PC-3 (cell line): Measurements from ENCODE around the gene PADI1. TPM values are rescaled to one million over a fixed set of nuclear protein-coding genes. Genes with fewer than 3 reads are reported as not detected.
A peak's percentile ranks its signal among the peaks of the same experiment; 100 is the strongest.

Experiments
- ATAC-seq: fragments of 200-7000 bp; cut with Tn5 transposase; 2 replicates; pipeline ENCODE4 v1.9.1; 2020; ENCODE audit warnings: mild to moderate bottlenecking, moderate library complexity
- BruUV-seq: library from RNA; stranded (reverse); fragments of 400-500 nt; replicated peaks from 2 replicates; lab custom pipeline; 2021; lab: Mats Ljungman, UMichigan
- CTCF ChIA-PET: fragments of 300-600 bp; sonication (Branson Sonifier 250); formaldehyde crosslinking; loops from one replicate; lab custom pipeline; 2022; ENCODE audit warnings: antibody characterized with exemption; lab: Charles Lee
- POLR2A ChIA-PET: fragments of 300-600 bp; sonication (Branson Sonifier 250); formaldehyde crosslinking; loops from one replicate; lab custom pipeline; 2022; ENCODE audit warnings: antibody characterized with exemption; ENCODE audit not compliant: unreplicated experiment; lab: Charles Lee
- DNase-seq: peaks from one replicate; pipeline ENCODE4 v3.0.0-alpha.2; 2015
- H2AFZ ChIP-seq: fragments of 300-600 bp; sonication (generic); 2 replicates; pipeline ENCODE4 v1.6.0; 2016; ENCODE audit warnings: antibody characterized with exemption, low read length
- H3F3A ChIP-seq: fragments of 300-600 bp; sonication (generic); one replicate; pipeline ENCODE4 v1.6.0; 2017; ENCODE audit warnings: antibody characterized with exemption, low read length, control low read depth, mild to moderate bottlenecking; ENCODE audit not compliant: unreplicated experiment
- H3K27ac ChIP-seq: fragments of 300-600 bp; sonication (generic); 2 replicates; pipeline ENCODE4 v1.5.1; 2016; ENCODE audit warnings: mild to moderate bottlenecking, low read length
- H3K27me3 ChIP-seq: fragments of 300-600 bp; sonication (generic); 2 replicates; pipeline ENCODE4 v1.6.1; 2016; ENCODE audit warnings: low read length, mixed read lengths
- H3K36me3 ChIP-seq: fragments of 300-600 bp; sonication (generic); 2 replicates; pipeline ENCODE4 v1.6.1; 2016; ENCODE audit warnings: low read depth, mixed run types, low read length, mixed read lengths
- H3K4me1 ChIP-seq: fragments of 300-600 bp; sonication (generic); 2 replicates; pipeline ENCODE4 v1.5.1; 2016; ENCODE audit warnings: low read length; ENCODE audit not compliant: insufficient read depth
- H3K4me2 ChIP-seq: fragments of 300-600 bp; sonication (generic); 2 replicates; pipeline ENCODE4 v1.6.0; 2016; ENCODE audit warnings: low read length
- H3K4me3 ChIP-seq: fragments of 300-600 bp; sonication (generic); 2 replicates; pipeline ENCODE4 v1.5.1; 2016; ENCODE audit warnings: mild to moderate bottlenecking, low read length, mixed read lengths
- H3K79me2 ChIP-seq: fragments of 300-600 bp; sonication (generic); 2 replicates; pipeline ENCODE4 v1.6.1; 2017; ENCODE audit warnings: low read length, mixed read lengths
- H3K9ac ChIP-seq: fragments of 300-600 bp; sonication (generic); 2 replicates; pipeline ENCODE4 v1.6.0; 2016; ENCODE audit warnings: mild to moderate bottlenecking, low read length
- H3K9me2 ChIP-seq: fragments of 300-600 bp; sonication (generic); replicated peaks from 2 replicates; pipeline ENCODE4 v1.6.1; 2016; ENCODE audit warnings: mixed run types, low read length, mixed read lengths
- H3K9me3 ChIP-seq: fragments of 300-600 bp; sonication (generic); 2 replicates; pipeline ENCODE4 v1.6.1; 2016; ENCODE audit warnings: low read length, mixed read lengths
- H4K20me1 ChIP-seq: fragments of 300-600 bp; sonication (generic); 2 replicates; pipeline ENCODE4 v1.6.1; 2016; ENCODE audit warnings: low read length, mixed read lengths
- CTCF ChIP-seq: fragments of 300-600 bp; sonication (generic); conservative IDR thresholded peaks from 2 replicates; pipeline ENCODE4 v1.5.1; 2017; ENCODE audit warnings: antibody characterized with exemption, low read depth, mild to moderate bottlenecking, low read length
- EZH2 ChIP-seq: fragments of 300-600 bp; sonication (generic); IDR thresholded peaks from one replicate; pipeline ENCODE4 v1.6.1; 2017; ENCODE audit warnings: antibody characterized with exemption, mild to moderate bottlenecking, low read length; ENCODE audit not compliant: unreplicated experiment
- EZH2phosphoT487 ChIP-seq: fragments of 300-600 bp; sonication (generic); IDR thresholded peaks from 2 replicates; pipeline ENCODE4 v1.6.1; 2018; ENCODE audit warnings: mild to moderate bottlenecking, antibody characterized with exemption, low read length, borderline replicate concordance
- intact Hi-C: fragments of 100-400 bp; cut with micrococcal nuclease; formaldehyde crosslinking; loops from 2 replicates; pipeline ENCODE4 v1.9.0; 2023
- total RNA-seq: library from RNA; depleted of rRNA; stranded (reverse); fragments of >200 nt; gene quantifications from 2 replicates; pipeline ENCODE4 v1.2.3, GENCODE V29; 2014

The PADI1 gene
- total RNA-seq, 1 experiment from 2014 or later, result 0.73 TPM

GRCh38 chr1:17227358-17227915 lies 22.5 kb downstream of the PADI1 start:
- Histone ChIP-seq H4K20me1 (no peaks in the 10 kb centered on the region), H2AFZ (no peak overlapping the region), H3K4me1 (peaks cover 44% of the 10 kb centered on the region), H3K79me2 (no peaks in the 10 kb centered on the region), H3K27me3 (no peaks in the 10 kb centered on the region), H3K36me3 (no peaks in the 10 kb centered on the region), H3K4me2 (no peak overlapping the region), H3K9ac (no peak overlapping the region), H3K9me2 (no peaks in the 10 kb centered on the region), H3K4me3 (no peak overlapping the region), H3K27ac (no peak overlapping the region), H3F3A (peaks cover 1% of the 10 kb centered on the region), H3K9me3 (no peaks in the 10 kb centered on the region)
- no peak for DNase-seq
- no peak for ATAC-seq
- POLR2A ChIA-PET, result no interaction called here
- BruUV-seq, result no TSS peak
- TF ChIP-seq EZH2phosphoT487 (no peak), CTCF (no peak), EZH2 (no peak)
- CTCF ChIA-PET, result no interaction called here
- intact Hi-C loops, result no loop called here

GRCh38 chr1:17228619-17229018 lies 23.7 kb downstream of the PADI1 start:
- no peaks in the 10 kb centered on the region for H3K9me2 ChIP-seq
- TF ChIP-seq EZH2 (no peak), CTCF (no peak), EZH2phosphoT487 (no peak)
- peaks cover 5% of the 10 kb centered on the region for H3F3A ChIP-seq
- no peaks in the 10 kb centered on the region for H3K9me3 ChIP-seq
- intact Hi-C loops, result no loop called here
- H3K27me3 ChIP-seq, result no peaks in the 10 kb centered on the region
- ChIA-PET CTCF (no interaction called here), POLR2A (no interaction called here)
- H3K79me2 ChIP-seq, result no peaks in the 10 kb centered on the region
- H2AFZ ChIP-seq, result no peak overlapping the region
- H3K36me3 ChIP-seq, result no peaks in the 10 kb centered on the region
- no peaks in the 10 kb centered on the region for H4K20me1 ChIP-seq
- H3K4me1 ChIP-seq, result peaks cover 55% of the 10 kb centered on the region
- BruUV-seq, result no TSS peak
- DNase-seq (no peak), ATAC-seq (no peak)
- peak overlapping the region; percentile 65 for H3K27ac ChIP-seq
- H3K4me3 ChIP-seq, result no peak overlapping the region
- peak overlapping the region; percentile 42; the same call in 1 of the 2 replicates for H3K9ac ChIP-seq
- H3K4me2 ChIP-seq, result no peak overlapping the region

GRCh38 chr1:17229379-17229778 lies 24.5 kb downstream of the PADI1 start:
- H4K20me1 ChIP-seq, result no peaks in the 10 kb centered on the region
- no peaks in the 10 kb centered on the region for H3K9me3 ChIP-seq
- H3F3A ChIP-seq, result peaks cover 5% of the 10 kb centered on the region
- POLR2A ChIA-PET, result no interaction called here
- no peak for ATAC-seq
- H3K9me2 ChIP-seq, result no peaks in the 10 kb centered on the region
- DNase-seq, result peak; percentile 74
- intact Hi-C loops, result no loop called here
- TF ChIP-seq EZH2phosphoT487, result no peak
- TF ChIP-seq EZH2, result no peak
- TF ChIP-seq CTCF, result no peak
- BruUV-seq, result no TSS peak
- CTCF ChIA-PET, result no interaction called here
- no peaks in the 10 kb centered on the region for H3K27me3 ChIP-seq
- peak overlapping the region; percentile 35; the same call in 1 of the 2 replicates for H3K4me2 ChIP-seq
- peak overlapping the region; percentile 65 for H3K27ac ChIP-seq
- H3K4me3 ChIP-seq, result no peak overlapping the region
- H3K4me1 ChIP-seq, result peaks cover 62% of the 10 kb centered on the region
- H3K9ac ChIP-seq, result peak overlapping the region; percentile 42; the same call in 1 of the 2 replicates
- no peaks in the 10 kb centered on the region for H3K36me3 ChIP-seq
- no peaks in the 10 kb centered on the region for H3K79me2 ChIP-seq
- no peak overlapping the region for H2AFZ ChIP-seq
